NCI-H1694 (cell line): Measurements from ENCODE around the gene SLC35F1.
A peak's percentile ranks its signal among the peaks of the same experiment; 100 is the strongest.

Experiments
- DNase-seq: peaks from one replicate; lab custom pipeline; 2025; lab: John Stamatoyannopoulos, UW

SLC35F1 gene

DNA sequence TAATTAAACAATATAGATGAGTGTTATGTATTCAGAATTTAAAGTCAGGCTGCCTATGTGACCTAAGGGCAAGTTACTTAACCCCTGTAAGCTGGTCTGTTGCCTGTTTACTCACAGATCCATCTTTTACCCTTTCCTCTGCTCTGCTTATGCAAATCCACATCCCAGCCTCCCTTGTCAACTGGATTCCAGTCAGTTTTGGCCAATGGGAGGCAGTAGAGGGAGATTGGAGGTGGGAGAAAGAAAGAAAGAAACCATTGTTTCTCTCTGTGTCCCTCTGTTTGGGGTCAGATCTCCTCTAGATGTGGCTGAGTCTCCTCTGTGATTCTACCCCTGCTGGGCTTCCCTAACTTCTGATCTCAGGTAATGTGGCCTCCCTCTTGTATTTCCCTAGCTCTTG lies 374.2 kb downstream of the SLC35F1 start:
- no peak for DNase-seq

DNA sequence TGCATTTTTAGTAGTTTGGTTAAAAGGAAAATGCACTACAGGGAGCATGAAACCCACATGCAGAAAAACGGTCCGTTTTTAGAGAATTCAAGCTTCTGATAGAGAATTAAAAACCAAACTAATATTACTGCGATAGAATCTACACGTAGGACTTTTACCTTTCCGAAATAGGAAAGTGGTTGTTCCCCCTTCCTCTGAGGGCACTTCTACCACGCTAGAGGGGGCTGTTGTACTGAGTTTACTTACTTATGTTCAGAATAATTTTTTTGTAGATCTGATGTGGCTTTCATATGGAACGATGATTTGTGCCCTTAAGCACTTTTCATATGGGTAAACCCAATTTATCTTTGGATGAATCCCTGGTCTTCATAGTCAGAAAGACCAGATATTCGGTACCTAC lies 376.7 kb downstream of the SLC35F1 start:
- DNase-seq, result peak; percentile 66

DNA sequence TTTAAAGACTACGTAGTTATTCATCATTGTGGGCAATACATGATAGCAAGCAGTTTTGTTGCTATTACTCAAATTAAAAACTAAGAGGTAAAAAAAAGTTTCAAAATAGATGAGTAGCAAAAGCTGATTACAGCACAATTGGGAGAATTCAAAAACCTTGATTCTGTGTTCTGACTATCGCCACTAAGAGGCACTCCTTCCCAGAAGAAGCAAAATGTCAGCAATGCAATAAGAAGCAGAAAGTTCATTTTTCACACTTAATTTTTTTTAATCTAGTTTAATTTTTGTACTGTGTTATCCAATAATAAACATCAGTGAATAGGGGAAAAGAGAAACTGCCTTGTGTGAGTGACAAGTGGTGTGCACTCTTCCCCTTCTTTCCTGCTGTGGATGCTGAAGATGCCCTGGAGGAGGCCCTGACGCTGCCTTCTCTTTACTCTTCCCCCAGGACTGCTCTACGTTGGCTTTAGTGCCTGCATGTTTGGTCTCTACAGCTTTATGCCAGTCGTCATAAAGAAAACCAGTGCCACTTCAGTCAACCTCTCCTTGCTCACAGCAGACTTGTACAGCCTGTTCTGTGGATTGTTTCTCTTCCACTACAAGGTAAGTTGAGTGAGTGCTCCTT lies 377.8 kb downstream of the SLC35F1 start:
- DNase-seq, result no peak

DNA sequence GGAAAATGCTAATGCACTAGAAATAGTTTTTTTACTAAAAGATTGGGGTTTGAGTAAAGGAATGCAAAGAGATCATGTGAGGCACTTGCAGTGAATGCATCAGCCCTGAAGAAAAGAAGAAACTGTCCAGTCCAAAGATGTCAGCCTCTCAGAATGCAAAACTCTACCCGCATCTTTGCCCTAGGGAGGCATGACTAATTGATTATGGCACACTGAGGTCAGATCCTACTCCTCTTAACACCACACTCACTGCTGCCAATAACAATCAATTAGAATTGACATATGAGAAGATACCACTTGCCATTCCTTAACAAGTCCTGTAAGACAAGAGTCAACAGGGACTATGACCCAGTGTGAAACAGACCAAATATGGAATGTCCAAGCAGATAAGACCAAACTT lies 378.7 kb downstream of the SLC35F1 start:
- no peak for DNase-seq

DNA sequence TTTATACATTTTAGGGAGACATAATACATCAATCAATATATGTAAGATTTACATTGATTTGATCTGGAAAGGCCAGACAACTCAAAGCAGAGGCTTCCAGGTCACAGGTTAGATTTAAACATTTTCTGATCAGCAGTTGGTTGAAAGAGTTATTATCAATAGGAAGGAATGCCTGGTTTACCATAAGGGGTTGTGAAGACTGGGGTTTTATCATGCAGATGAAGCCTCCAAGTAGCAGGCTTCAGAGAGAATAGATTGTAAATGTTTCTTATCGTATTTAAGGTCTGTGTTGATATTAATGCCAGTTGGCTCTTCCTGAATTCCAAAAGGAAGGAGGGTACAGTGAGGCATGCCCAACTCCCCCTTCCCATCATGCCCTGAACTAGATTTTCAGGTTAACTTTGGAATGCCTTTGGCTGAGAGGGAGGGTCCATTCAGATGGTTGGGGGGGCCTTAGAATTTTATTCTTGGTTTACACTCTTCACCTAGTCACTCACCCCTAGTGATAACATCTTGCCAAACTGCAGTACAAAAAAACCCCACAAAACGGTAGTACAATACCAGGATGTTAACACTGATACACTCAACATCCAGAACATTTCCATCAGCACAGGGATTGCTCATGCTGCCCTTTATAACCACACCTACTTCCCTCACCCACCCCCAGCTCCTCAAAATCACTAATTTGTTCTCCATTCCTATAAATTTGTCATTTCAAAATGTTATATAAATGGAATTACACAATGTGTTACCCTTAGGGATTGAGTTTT lies 381.5 kb downstream of the SLC35F1 start:
- DNase-seq, result no peak

DNA sequence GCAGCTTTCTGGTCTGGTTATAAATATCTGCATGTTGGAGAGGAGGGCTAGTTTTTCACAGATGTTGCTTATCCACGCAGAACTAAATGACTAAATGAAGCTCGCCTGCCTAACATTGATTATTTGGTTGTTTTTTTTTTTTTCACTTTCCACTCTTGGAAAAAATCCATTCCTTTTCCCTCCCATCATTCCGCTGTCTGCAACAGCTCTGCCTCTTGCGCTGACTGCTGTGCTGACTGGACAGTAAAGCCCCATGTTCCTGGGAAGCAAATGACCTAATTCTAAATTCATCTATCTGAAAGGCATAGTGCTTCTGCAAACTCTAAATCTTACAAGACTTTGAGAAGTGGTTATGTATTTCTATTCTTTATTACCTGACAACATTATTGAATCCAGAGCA lies 385.5 kb downstream of the SLC35F1 start:
- DNase-seq, result no peak

DNA sequence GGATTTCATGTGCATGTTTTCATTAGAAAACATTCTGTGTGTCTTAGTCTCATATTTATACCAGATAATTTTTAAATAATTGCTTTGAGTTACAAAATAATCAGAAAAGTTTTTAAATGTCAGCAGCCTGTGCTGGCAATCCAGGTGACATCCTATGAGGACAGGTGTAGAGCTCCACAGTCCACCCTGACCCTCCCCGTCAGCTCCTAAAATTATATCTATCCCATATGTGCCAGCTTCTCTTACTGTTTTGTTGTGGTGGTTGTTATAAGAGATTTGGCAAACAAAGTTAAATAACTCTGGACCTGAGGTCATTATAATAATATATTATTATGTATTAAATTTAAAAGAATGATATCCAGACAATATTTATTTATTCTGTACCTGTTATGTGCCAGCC lies 387.8 kb downstream of the SLC35F1 start:
- no peak for DNase-seq

DNA sequence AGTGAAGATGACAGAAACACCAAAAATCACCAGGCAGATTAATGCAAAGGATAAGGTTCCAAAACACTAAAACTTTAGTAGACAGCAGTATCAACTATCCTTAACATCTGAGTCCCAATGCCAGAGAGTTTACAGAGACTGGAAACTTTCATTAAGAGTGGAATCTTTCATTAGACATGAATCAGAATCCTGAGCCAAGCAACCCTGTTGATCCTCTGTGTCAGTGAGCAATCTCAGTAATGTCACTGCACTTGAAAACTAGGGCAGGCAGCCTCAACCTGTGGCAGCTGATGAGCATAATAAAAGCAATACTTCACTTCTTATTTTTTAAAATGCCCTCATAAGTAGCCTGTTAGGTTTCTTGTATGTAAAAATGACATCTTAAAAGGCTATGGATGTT lies 388.3 kb downstream of the SLC35F1 start:
- DNase-seq, result no peak

DNA sequence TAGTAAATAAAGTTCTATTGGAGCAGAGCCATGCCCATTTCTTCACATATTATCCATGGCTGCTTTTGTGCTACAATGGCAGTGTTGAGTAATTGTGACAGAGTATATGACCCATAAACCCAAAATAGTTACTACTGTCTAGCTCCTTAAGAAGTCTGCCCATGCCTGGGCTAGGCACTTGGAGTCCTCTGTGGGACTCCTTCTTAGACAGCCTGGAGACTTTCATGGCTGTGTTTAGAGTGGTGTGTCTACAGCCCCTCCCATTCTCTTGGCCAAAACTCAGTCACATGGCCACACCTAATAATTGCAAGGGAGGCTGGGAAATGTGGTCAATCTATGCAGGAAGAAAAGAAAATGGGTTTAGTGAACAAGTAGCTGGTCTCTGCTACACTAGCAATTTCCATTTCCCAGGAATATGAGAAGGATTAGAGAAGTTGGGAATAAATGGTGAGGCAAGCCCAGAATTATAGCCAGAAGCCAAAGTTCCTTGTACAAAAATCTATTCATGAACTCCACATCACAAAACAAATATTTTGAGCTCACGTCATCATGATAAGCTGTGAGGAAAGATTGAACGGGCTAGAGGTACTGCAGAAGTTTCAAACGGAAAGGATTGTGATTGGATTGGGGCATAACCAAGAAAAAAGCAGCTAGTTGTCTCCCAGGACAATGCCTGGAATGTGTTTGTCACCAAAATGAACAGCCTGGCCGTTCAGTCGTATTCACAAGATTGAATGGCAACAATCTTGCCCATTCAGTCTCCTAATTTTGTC lies 389.3 kb downstream of the SLC35F1 start:
- DNase-seq, result no peak

DNA sequence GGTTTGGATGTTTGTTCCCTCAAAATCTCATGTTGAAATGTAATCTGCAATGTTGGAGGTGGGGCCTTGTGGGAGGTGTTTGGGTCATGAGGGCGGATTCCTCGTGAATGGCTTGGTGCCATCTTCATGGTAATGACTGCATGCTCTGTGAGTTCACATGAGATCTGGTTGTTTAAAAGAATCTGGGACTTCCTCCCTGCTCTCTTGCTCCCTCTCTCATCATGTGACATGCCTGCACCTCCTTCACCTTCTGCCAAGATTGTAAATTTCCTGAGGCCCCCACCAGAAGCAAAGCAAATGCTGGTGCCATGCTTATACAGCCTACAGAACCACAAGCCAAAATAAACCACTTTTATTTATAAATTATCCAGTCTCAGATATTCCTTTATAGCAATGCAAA lies 390.8 kb downstream of the SLC35F1 start:
- DNase-seq, result no peak

DNA sequence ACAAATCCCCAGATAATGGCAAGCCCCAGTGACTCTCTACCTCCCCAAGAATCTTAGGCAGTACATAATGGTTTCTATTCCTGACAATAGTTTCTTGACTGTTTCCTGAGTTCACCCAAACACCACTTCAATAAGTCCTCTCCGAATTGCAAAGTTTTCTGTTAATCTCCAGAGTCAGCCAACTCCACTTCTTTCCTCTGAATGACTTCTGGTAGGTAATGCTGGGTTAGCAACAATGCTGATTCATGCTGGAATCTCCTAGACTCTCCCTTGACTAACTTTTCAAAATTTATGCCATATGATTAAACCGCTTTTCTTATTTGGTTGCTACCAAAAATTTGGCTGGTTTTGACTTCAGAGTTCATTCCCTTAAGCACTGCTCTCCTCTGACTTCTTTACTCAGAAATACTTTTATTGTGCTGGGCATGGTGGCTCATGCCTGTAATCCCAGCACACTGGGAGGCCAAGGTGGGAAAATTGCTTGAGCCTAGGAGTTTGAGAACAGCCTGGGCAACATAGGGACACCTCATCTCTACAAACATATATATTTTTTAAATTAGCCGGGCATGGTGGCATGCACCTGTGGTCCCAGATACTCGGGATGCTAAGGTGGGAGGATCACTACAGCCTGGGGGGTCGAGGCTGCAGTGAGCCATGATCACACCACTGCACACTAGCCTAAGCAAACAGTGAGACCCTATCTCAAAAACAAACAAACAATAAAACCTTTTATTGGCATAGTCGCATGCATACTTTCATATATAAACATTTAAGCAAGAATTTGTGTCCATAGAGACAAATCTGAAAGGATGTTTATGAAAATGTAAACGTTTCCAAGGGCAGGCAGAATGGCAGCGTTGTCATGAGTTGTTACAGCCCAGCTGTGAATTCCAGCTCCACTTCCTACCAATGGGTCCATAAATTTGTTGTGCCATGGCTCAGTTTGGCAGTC lies 391.7 kb downstream of the SLC35F1 start:
- DNase-seq, result no peak

DNA sequence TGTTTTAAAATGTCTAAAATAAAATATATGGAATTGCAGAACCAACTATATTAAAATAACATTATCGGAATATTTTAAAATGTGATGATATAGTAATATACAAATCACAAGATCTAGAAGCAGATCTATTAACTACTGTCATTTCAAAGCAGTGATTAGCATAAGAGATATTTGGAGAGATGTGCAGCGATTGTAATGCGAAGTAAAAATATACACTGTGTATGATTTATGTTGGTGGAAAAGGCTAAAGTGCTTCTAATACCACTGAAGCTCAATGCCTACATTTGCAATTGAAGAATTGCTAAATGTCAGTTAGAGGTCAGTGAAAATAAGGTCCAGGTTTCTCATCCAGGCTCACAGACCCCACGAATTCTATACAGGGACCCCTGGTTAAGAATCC lies 392.4 kb downstream of the SLC35F1 start:
- no peak for DNase-seq

DNA sequence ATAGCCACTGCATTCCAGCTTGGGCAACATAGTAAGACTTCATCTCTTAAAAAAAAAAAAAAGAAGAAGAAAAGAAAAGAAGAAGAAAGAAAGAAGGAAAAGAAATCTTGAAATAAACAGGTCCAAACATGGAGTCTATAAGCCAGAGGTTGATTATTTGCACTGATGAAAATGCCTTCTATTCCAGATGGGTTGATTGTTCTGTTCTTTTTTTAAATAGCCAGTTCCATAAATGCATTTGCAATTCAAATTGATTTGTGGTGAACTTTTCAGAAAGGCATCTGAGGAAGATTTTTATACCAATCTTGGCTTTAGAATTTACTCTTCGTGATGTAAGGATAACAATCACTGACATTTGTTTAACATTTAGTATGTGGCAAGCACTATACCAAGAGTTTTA lies 397.3 kb downstream of the SLC35F1 start:
- DNase-seq, result no peak

DNA sequence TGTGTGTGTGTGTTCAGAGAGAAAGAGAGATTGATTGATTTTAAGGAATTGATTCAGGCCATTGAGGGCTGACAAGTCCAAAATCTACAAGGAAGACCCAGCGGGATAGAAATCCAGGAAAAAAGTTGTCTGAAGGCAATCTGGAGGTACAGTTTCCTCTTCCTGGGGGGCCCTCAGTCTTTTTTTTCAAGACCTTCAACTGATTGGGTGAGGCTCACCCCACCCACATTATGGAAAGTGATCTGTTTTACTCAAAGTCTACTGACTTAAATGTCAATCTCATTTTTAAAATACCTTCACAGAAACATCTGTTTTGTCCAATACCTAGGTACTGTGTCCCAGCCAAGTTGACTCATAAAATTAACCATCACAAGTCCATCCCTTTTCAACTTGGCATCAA lies 398.0 kb downstream of the SLC35F1 start:
- no peak for DNase-seq

DNA sequence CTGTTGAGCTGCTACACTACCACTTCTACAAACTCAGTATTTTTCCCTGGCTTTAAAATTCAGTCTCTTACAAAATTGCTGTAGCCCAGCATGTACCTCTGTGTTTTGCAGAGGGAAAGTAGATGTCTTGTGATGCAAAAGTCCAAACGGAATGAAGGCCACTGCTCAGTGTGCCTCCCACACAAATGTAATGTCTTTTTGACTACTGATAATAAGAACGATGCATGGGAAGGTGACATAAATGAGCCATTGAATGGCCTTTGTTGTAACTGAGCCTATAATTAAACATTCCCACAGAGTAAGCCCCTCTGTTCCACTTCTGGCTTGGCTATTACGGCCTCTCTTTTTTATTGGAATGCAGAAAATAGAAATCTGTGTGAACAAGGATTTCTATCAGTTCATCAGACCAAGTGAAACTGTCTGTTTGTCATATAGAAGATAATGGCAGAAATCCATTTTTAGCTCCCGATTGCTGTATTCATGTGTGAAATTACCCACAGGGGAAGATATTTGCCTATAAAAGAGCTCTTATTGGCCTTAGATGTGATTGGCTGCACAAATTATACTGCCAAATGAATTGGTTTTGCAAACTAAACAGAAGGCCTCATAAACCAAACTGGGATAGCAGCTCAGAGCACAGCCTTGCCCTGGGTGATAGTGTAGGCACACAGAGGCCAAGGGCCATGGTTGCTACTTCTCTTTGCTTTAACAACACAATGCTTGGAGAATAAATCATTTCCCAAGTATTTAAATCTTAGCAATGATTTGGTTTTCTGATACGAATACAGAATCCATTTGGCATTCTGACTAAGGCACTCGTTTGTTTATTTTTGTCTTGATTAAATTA lies 399.6 kb downstream of the SLC35F1 start:
- no peak for DNase-seq

DNA sequence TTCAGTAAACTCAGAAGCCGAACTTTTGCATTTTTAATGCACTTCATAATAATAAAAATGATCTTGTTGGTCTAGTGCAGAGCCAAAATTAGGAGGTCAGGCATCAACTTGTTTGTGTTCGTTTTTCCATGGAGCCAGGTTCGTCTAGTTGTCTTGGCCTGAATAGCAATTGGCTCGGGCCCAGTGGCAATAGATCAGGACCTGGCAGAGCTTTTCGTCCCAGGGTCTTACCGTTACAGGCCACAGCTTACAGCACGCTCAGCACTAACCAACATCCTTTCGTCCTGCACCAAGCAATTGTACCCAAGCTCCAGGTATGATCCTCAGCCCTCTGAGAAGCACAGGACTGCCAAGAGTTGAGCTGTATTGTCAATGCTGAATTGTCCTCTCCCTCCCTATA lies 400.5 kb downstream of the SLC35F1 start:
- DNase-seq, result no peak

DNA sequence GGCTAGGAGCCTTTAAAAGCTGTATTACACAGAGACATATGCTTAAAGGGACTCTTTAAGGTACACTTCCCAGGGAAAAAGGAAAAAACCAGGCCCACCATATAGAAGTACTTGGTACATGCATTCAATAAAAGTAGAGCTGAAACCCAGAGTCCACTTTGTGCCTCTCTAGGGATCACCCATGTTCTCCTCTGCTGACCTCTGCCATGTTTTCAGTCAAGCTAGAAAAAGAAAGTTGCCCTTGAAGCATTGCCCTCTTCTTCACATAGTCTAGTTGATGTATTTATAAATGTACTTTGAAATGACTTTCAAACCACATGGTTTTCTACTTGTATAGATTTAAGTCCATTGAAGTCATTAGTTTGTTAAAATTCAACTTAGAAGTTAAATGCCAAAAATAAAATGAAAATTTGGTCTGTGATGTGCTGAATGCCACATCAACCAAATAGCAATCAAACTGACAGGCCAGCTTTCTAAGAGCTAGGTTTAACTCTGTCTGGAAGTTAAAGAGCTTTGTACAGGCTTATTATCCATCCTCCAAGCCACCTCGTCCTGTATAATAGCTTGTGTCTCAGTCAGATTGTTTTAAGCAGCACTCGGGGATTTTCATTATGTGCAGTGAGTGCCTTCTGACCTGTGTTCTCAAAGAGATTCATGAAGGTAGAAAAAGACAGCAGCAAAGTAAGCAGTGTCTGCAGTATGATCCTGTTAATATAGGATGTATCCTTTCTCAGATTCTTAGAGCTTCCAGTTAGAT lies 402.5 kb downstream of the SLC35F1 start:
- no peak for DNase-seq

DNA sequence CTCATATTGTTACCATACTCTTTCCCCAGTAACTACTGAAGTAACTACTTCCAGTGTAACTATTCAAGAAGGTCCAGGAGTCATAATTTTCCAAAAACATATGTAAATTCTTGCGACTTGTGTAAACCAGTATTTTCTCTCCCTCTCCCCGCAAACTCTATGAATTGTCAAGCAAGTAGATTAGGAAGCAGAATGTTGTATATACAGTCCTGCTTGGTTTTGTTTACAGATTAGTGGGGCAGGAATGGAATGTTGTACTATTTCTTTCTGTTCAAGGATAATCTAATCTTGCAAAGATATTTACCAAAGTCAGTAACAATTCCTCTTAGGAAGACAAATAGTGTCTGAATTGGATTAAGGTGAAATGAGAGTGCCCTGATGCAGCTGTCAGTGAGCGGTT lies 406.1 kb downstream of the SLC35F1 start:
- DNase-seq, result no peak

DNA sequence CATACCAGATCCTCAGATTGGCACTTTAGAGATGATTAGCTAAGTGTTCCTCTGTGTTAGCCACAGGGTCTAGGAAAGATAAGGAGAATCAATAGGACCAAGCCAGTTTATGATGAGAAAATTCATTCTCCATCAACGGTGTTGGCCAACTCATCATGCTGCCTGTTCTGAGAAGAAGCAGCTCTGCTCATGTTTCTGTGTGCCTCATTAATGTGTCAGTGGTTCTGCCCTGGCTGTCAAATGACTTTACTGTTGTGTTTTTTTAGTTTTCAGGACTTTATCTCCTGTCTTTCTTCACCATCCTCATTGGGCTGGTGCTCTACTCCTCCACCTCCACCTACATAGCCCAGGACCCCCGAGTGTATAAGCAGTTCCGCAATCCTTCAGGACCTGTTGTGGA lies 406.7 kb downstream of the SLC35F1 start:
- no peak for DNase-seq

DNA sequence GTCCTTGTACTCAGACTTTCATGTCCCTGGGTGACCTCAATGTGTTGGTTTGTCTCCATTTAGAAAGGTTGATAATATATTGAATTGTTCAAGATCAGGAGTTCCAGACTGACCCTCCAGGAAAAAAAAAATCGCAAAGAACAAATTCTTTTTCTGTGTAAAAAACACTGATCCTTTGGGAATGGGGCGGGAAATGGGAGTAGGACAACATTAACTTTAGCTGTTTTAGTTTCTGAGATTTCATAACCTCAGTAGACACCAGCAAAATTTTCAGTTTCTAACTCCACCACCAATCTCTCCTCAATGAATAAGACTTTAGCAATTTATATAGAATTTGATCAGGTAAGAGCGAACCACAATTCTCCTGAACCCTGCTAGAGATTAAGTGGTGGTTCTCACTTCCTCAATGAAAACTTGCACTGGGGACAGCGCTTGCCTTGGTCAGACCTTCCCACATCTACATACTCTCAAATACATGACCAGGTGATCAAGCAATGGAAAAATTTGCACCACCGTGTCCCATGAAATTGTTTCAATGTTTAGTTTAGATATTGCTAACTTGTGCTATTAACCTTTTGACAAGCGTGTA lies 409.8 kb downstream of the SLC35F1 start:
- no peak for DNase-seq
